Upper lobe of right lung (tissue), 1 donor: ENCODE results near the gene PIP4K2A. TPM values are rescaled to one million over a fixed set of nuclear protein-coding genes. Genes with fewer than 3 reads are reported as not detected.

Experiments used
- ATAC-seq: fragments of 200-7000 bp; cut with Tn5 transposase; one replicate; pipeline ENCODE4 v1.9.1; 2020; ENCODE audit warnings: mild to moderate bottlenecking, moderate library complexity
- DNase-seq: peaks from one replicate; pipeline ENCODE4 v3.0.0-alpha.2; 2020
- H3K27ac ChIP-seq: fragments of 200-600 bp; one replicate; pipeline ENCODE4 v1.8.0; 2022
- H3K27me3 ChIP-seq: fragments of 200-600 bp; one replicate; pipeline ENCODE4 v1.8.0; 2022; ENCODE audit warnings: mild to moderate bottlenecking
- H3K36me3 ChIP-seq: fragments of 200-600 bp; one replicate; pipeline ENCODE4 v1.8.0; 2022
- H3K4me1 ChIP-seq: fragments of 200-600 bp; one replicate; pipeline ENCODE4 v1.8.0; 2022
- H3K4me3 ChIP-seq: fragments of 200-600 bp; one replicate; pipeline ENCODE4 v1.8.0; 2022; ENCODE audit warnings: mild to moderate bottlenecking
- H3K9me3 ChIP-seq: fragments of 200-600 bp; one replicate; pipeline ENCODE4 v1.8.0; 2022
- CTCF ChIP-seq: fragments of 200-600 bp; IDR thresholded peaks from one replicate; pipeline ENCODE4 v1.8.0; 2022; ENCODE audit warnings: antibody characterized with exemption
- intact Hi-C: fragments of 100-400 bp; cut with DNase I; formaldehyde crosslinking; loops from one replicate; pipeline ENCODE4 v1.11.0; 2022
- total RNA-seq: library from RNA; stranded (reverse); fragmentation: NEBNext Ultra II Directional; extraction: Animal tissue kit (Norgen Biotek cat#: 25700); gene quantifications from one replicate; pipeline ENCODE4 v1.2.1, GENCODE V29; 2021
- donor health status: DM: no; HTN: yes; CAD: no; lungs with severe emphysema.

The PIP4K2A gene
- total RNA-seq, 1 donor from 2014 or later = 61.2 TPM

GRCh38 chr10:22712211-22712955 is 2.0 kb downstream of the PIP4K2A start:
- Histone ChIP-seq H3K36me3 (no peaks in the 10 kb centered on the region), H3K27me3 (no peaks in the 10 kb centered on the region), H3K9me3 (no peaks in the 10 kb centered on the region), H3K4me3 (peak overlapping the region; percentile 72), H3K4me1 (peaks cover 10% of the 10 kb centered on the region), H3K27ac (peak overlapping the region; percentile 26)
- DNase-seq (no peak), ATAC-seq (no peak)
- intact Hi-C loops = loop anchor here (10.0 kb wide), 1 partner anchor 98 kb away; no protein-coding TSS in a partner anchor
- no peak for TF ChIP-seq CTCF

GRCh38 chr10:22711373-22711772 is 3.0 kb downstream of the PIP4K2A start:
- TF ChIP-seq CTCF = no peak
- intact Hi-C loops = loop anchor here (10.0 kb wide), 1 partner anchor 97 kb away; no protein-coding TSS in a partner anchor
- DNase-seq = no peak
- Histone ChIP-seq H3K36me3 (no peaks in the 10 kb centered on the region), H3K9me3 (no peaks in the 10 kb centered on the region), H3K27ac (no peak overlapping the region), H3K4me3 (peak overlapping the region; percentile 72), H3K4me1 (peaks cover 10% of the 10 kb centered on the region), H3K27me3 (no peaks in the 10 kb centered on the region)
- no peak for ATAC-seq

GRCh38 chr10:22710139-22710745 is 4.1 kb downstream of the PIP4K2A start:
- ATAC-seq = peak; percentile 62
- Histone ChIP-seq H3K4me3 (no peak overlapping the region), H3K27me3 (no peaks in the 10 kb centered on the region), H3K9me3 (no peaks in the 10 kb centered on the region), H3K36me3 (no peaks in the 10 kb centered on the region), H3K4me1 (peaks cover 10% of the 10 kb centered on the region), H3K27ac (peak overlapping the region; percentile 24)
- intact Hi-C loops = loop anchor here (10.0 kb wide), 1 partner anchor 95 kb away; no protein-coding TSS in a partner anchor
- no peak for TF ChIP-seq CTCF
- no peak for DNase-seq

GRCh38 chr10:22708772-22709171 is 5.6 kb downstream of the PIP4K2A start:
- DNase-seq (no peak), ATAC-seq (no peak)
- intact Hi-C loops = no loop called here
- no peak overlapping the region for H3K4me3 ChIP-seq
- TF ChIP-seq CTCF = no peak
- peaks cover 21% of the 10 kb centered on the region for H3K4me1 ChIP-seq
- no peaks in the 10 kb centered on the region for H3K27me3 ChIP-seq
- H3K9me3 ChIP-seq = no peaks in the 10 kb centered on the region
- H3K36me3 ChIP-seq = no peaks in the 10 kb centered on the region
- H3K27ac ChIP-seq = no peak overlapping the region

- Histone ChIP-seq H3K27me3 (no peaks in the 10 kb centered on the region), H3K27ac (no peak overlapping the region), H3K9me3 (no peaks in the 10 kb centered on the region), H3K36me3 (no peaks in the 10 kb centered on the region), H3K4me1 (peaks cover 33% of the 10 kb centered on the region), H3K4me3 (no peak overlapping the region)
- ATAC-seq (no peak), DNase-seq (no peak)
- intact Hi-C loops = no loop called here
- no peak for TF ChIP-seq CTCF
These were observed 8.9 kb downstream of the PIP4K2A start for GRCh38 chr10:22705527-22705926.
